A549 (cell line): ENCODE results near the gene TXLNG. TPM values are rescaled to one million over a fixed set of nuclear protein-coding genes. Genes with fewer than 3 reads are reported as not detected.

Experiments used
- ATAC-seq, 2 experiments: fragments of 200-7000 bp in 1 of 2; fragments of >200 bp in 1 of 2; cut with Nextera tagmentation in 1 of 2; cut with Tn5 transposase in 1 of 2; 3 replicates each; pipeline versions ENCODE4 v1.8.0 to v1.9.1; 2018 to 2020; ENCODE audit warnings: mild to moderate bottlenecking in 1 of 2, moderate library complexity in 1 of 2
- CTCF ChIA-PET: fragments of 300-600 bp; sonication (Branson Sonifier 250); formaldehyde crosslinking; extraction: SDS; loops from one replicate; lab custom pipeline; 2021; ENCODE audit warnings: antibody characterized with exemption, inconsistent platforms; lab: Yijun Ruan, JAX
- POLR2A ChIA-PET: fragments of 350-600 bp; formaldehyde crosslinking; extraction: SDS; loops from one replicate; lab custom pipeline; 2021; ENCODE audit warnings: antibody characterized with exemption, inconsistent platforms; lab: Yijun Ruan, JAX
- DNase-seq, 2 experiments: peaks; one replicate each; pipeline versions ENCODE4 v3.0.0 to v3.0.0-alpha.2; 2011 to 2016; ENCODE audit warnings: low read depth in 1 of 2, low spot score in 1 of 2
- FAIRE-seq: peaks from 2 replicates; lab custom pipeline; 2011; peaks lifted over from hg19 to GRCh38; lab: Jason Lieb, UNC
- H3K27ac ChIP-seq, 2 experiments: fragments of >200 bp; sonication (Bioruptor Twin); formaldehyde crosslinking; 3 replicates each; pipeline ENCODE4 v1.5.1; 2016 to 2017
- H3K4me1 ChIP-seq: fragments of >200 bp; sonication (Bioruptor Twin); formaldehyde crosslinking; 3 replicates; pipeline ENCODE4 v1.6.1; 2016
- H3K4me2 ChIP-seq: fragments of >200 bp; sonication (Bioruptor Twin); formaldehyde crosslinking; 3 replicates; pipeline ENCODE4 v1.6.1; 2016
- H3K4me3 ChIP-seq: fragments of >200 bp; sonication (Bioruptor Twin); formaldehyde crosslinking; 3 replicates; pipeline ENCODE4 v1.5.1; 2016
- H3K9me3 ChIP-seq: fragments of >200 bp; sonication (Bioruptor Twin); formaldehyde crosslinking; 3 replicates; pipeline ENCODE4 v1.6.1; 2016
- ATOH8 ChIP-seq: fragments of 250-450 bp; sonication (Bioruptor Pico); IDR thresholded peaks from 2 replicates; pipeline ENCODE4 v1.5.0; 2020; ENCODE audit warnings: low read depth, mild to moderate bottlenecking, moderate library complexity
- CBX8 ChIP-seq: fragments of 200-600 bp; sonication (generic); IDR thresholded peaks from 2 replicates; pipeline ENCODE4 v1.6.1; 2016
- CEBPB ChIP-seq, 2 experiments: fragments of >200 bp in 1 of 2; sonication (Bioruptor Twin) in 1 of 2; formaldehyde crosslinking in 1 of 2; IDR thresholded peaks; 2 replicates each; pipeline ENCODE4 v1.6.1; 2012 to 2016
- CTCF ChIP-seq: fragments of >200 bp; sonication (Bioruptor Twin); formaldehyde crosslinking; IDR thresholded peaks from 3 replicates; pipeline ENCODE4 v1.5.1; 2016
- EHF ChIP-seq: fragments of 250-450 bp; sonication (Bioruptor Pico); IDR thresholded peaks from 2 replicates; pipeline ENCODE4 v1.5.0; 2020; ENCODE audit warnings: mild to moderate bottlenecking
- JUN ChIP-seq, 2 experiments: fragments of >200 bp; sonication (Bioruptor Twin); formaldehyde crosslinking; IDR thresholded peaks; 2 replicates in 1 of 2; 3 replicates in 1 of 2; pipeline ENCODE4 v1.6.1; 2016 to 2017
- MYC ChIP-seq: IDR thresholded peaks from 2 replicates; pipeline ENCODE4 v1.6.1; 2012; ENCODE audit warnings: mild to moderate bottlenecking, inconsistent platforms, low read length, improper control_type of control experiment, borderline replicate concordance
- PHF8 ChIP-seq: fragments of 200-600 bp; sonication (generic); IDR thresholded peaks from 2 replicates; pipeline ENCODE4 v1.6.1; 2016; ENCODE audit warnings: low read depth, mild to moderate bottlenecking, antibody characterized with exemption, moderate library complexity, borderline replicate concordance
- POLR2A ChIP-seq: IDR thresholded peaks from 2 replicates; pipeline ENCODE4 v1.6.1; 2012; ENCODE audit warnings: mild to moderate bottlenecking, low read length
- POLR2AphosphoS2 ChIP-seq: conservative IDR thresholded peaks from 2 replicates; pipeline ENCODE4 v1.6.1; 2012; ENCODE audit warnings: low read length, improper control_type of control experiment, inconsistent platforms
- RAD21 ChIP-seq, 2 experiments: fragments of >200 bp in 1 of 2; sonication (Bioruptor Twin) in 1 of 2; formaldehyde crosslinking in 1 of 2; IDR thresholded peaks in 1 of 2; conservative IDR thresholded peaks in 1 of 2; 2 replicates in 1 of 2; 3 replicates in 1 of 2; pipeline ENCODE4 v1.6.1; 2012 to 2018; ENCODE audit warnings: inconsistent platforms in 1 of 2
- RNF2 ChIP-seq: fragments of 200-600 bp; sonication (generic); IDR thresholded peaks from 2 replicates; pipeline ENCODE4 v1.6.1; 2016; ENCODE audit warnings: low read depth, mild to moderate bottlenecking, antibody characterized with exemption, moderate library complexity, borderline replicate concordance
- USF2 ChIP-seq: fragments of 450-650 bp; IDR thresholded peaks from 2 replicates; pipeline ENCODE4 v1.6.1; 2014; ENCODE audit warnings: antibody characterized with exemption
- WGBS: methylation state at CpG from one replicate; pipeline ENCODE4 v1.1.6; 2017; ENCODE audit errors: missing lambda C conversion rate; 5-methylcytosine and 5-hydroxymethylcytosine counted together
- polyA minus RNA-seq: library from RNA; depleted of rRNA, polyadenylated mRNA; stranded (reverse); fragments of >200 nt; gene quantifications from 2 replicates; pipeline ENCODE4 v1.2.3, GENCODE V29; 2011; rRNA and poly(A)+ RNA removed
- polyA plus RNA-seq, 4 experiments: library from polyadenylated mRNA; depleted of rRNA in 3 of 4; stranded (reverse); fragments of >200 nt; fragmentation: RNase III in 1 of 4; extraction: RNeasy Plus Mini Kit Qiagen cat#74134 plus additional on column Dnase treatment in 1 of 4; gene quantifications; 2 replicates in 3 of 4; 3 replicates in 1 of 4; pipeline ENCODE4 v1.2.3, GENCODE V29; 2011 to 2017
- TF ChIP-seq, protein P1 (sequence below): IDR thresholded peaks from 2 replicates; pipeline ENCODE4 v1.6.1; 2012
- TF ChIP-seq, protein P2 (sequence below): fragments of >200 bp; sonication (Bioruptor Twin); formaldehyde crosslinking; IDR thresholded peaks from 3 replicates; pipeline ENCODE4 v1.6.1; 2016

TXLNG gene
- 30.8 and 36.8 TPM in 2 replicates for polyA plus RNA-seq (2011; rRNA removed)
- polyA plus RNA-seq (2012; cell fraction: cytosol; rRNA removed) = 9.7 and 9.9 TPM in 2 replicates
- 7.1 and 12.9 TPM in 2 replicates for polyA plus RNA-seq (2012; cell fraction: nucleus; rRNA removed)
- 15.5 to 18.1 TPM (median 16.0 TPM) in 3 replicates for polyA plus RNA-seq (2017; fragmentation: RNase III; extraction: RNeasy Plus Mini Kit Qiagen cat#74134 plus additional on column Dnase treatment)
- polyA minus RNA-seq = 8.1 and 8.4 TPM in 2 replicates

DNA sequence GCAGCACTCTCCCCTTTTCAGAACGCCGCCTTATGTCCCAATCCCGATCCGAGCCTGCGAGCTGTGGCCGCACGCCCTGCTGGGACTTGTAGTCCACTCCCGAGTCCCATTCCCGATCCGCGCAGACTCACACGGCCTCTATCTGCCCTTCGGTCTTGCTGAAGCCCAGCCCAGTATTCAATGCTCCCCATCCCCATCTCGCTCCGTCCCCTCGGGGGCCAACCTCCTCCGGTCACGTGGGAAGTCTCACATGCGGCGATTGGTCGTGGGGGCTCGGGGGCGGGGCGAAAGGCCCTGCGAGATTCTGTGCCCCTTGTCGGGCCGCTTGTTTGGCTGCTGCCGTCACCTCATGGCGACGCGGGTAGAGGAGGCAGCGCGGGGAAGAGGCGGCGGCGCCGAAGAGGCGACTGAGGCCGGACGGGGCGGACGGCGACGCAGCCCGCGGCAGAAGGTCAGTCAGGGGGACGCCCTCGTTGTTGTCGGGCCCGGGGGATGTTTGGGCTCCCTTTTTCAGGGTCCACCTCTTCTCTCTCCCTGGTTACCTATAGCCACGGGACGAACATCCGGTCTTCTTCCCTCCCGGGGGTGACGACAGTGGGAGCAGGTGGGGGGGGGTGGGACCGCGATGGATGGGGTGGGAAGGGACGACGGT is at the start of gene TXLNG:
TSS of gene TXLNG (plus strand) at position 328 of the 652 bp plus-strand sequence. CDS start at position 350, 22 bp downstream.
- H3K4me3 ChIP-seq = peak within 1 kb of the TSS; percentile 89
- ChIA-PET POLR2A (interaction anchor here (0.6 to 2.0 kb wide), 3 partner anchors 12 to 67 kb away, joined by 3 to 22 read pairs (median 3); partner anchors contain the start of gene SYAP1), CTCF (interaction anchor here (0.6 to 1.1 kb wide), 3 partner anchors 15 to 47 kb away, joined by 3 to 4 read pairs (median 3); no protein-coding TSS in a partner anchor)
- peak within 1 kb of the TSS; percentile 77 to 100 for H3K27ac ChIP-seq
- DNase-seq (peak; percentile 86 to 99), ATAC-seq (peak; percentile 98 to 99), FAIRE-seq (peak; percentile 94)
- peaks cover 24% of the 10 kb centered on the region for H3K4me1 ChIP-seq
- WGBS = 5% methylated on average over 16 of the region's 59 CpGs
- peak within 1 kb of the TSS; percentile 90 for H3K4me2 ChIP-seq
- no peak for TF ChIP-seq EHF (CRISPR knock-in tag)
- peak; percentile 38 to 69; a peak in 4 of 5 replicates for TF ChIP-seq JUN (IDR thresholded peaks at IDR 0.05)
- no peak for TF ChIP-seq RNF2
- peak; percentile 53; the same call in 1 of the 2 replicates for TF ChIP-seq MYC
- TF ChIP-seq, protein P1, sequence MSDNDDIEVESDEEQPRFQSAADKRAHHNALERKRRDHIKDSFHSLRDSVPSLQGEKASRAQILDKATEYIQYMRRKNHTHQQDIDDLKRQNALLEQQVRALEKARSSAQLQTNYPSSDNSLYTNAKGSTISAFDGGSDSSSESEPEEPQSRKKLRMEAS = peak; percentile 55
- TF ChIP-seq, protein P2, sequence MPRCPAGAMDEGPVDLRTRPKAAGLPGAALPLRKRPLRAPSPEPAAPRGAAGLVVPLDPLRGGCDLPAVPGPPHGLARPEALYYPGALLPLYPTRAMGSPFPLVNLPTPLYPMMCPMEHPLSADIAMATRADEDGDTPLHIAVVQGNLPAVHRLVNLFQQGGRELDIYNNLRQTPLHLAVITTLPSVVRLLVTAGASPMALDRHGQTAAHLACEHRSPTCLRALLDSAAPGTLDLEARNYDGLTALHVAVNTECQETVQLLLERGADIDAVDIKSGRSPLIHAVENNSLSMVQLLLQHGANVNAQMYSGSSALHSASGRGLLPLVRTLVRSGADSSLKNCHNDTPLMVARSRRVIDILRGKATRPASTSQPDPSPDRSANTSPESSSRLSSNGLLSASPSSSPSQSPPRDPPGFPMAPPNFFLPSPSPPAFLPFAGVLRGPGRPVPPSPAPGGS = 0 out of 3 replicates have a peak, but pooled peaks have one; percentile 34
- TF ChIP-seq CEBPB (IDR thresholded peaks at IDR 0.05) = peak in 1 of 2 experiments; percentile 63; a peak in 2 of 4 replicates
- peak; percentile 64; the same call in 1 of the 2 replicates for TF ChIP-seq PHF8
- TF ChIP-seq CBX8 = no peak
- TF ChIP-seq ATOH8 (CRISPR knock-in tag) = no peak
- TF ChIP-seq POLR2A = peak; percentile 79
- peak; percentile 96 for TF ChIP-seq USF2
- H3K9me3 ChIP-seq = no peaks in the 10 kb centered on the region

GRCh38 chrX:16737024-16737423 is 49.2 kb upstream of the TXLNG start:
- H3K4me1 ChIP-seq = no peaks in the 10 kb centered on the region
- 91% methylated on average over 5 of the region's 5 CpGs for WGBS
- FAIRE-seq (no peak), DNase-seq (no peak), ATAC-seq (no peak)
- TF ChIP-seq POLR2AphosphoS2 = no peak
- TF ChIP-seq RAD21 (conservative IDR thresholded peaks at IDR 0.05 in 1 of 2, IDR thresholded peaks at IDR 0.05 in 1 of 2) = no peak
- no peak for TF ChIP-seq CTCF
- no peaks in the 10 kb centered on the region for H3K9me3 ChIP-seq
- POLR2A ChIA-PET = no interaction called here
- no peak overlapping the region for H3K4me3 ChIP-seq
- H3K27ac ChIP-seq = no peak overlapping the region
- no peak overlapping the region for H3K4me2 ChIP-seq
- CTCF ChIA-PET = no interaction called here
